Stimulated activated CD8-positive, alpha-beta memory T cell treated with anti-CD3 and anti-CD28 coated beads, Interleukin-15, amount 100 ng/mL, for 24 hours (primary cell): Measurements from ENCODE around the gene SUFU.

Experiments
- DNase-seq: peaks from one replicate; pipeline ENCODE4 v3.0.0-alpha.2; 2020; ENCODE audit warnings: low read depth

The SUFU gene

DNA sequence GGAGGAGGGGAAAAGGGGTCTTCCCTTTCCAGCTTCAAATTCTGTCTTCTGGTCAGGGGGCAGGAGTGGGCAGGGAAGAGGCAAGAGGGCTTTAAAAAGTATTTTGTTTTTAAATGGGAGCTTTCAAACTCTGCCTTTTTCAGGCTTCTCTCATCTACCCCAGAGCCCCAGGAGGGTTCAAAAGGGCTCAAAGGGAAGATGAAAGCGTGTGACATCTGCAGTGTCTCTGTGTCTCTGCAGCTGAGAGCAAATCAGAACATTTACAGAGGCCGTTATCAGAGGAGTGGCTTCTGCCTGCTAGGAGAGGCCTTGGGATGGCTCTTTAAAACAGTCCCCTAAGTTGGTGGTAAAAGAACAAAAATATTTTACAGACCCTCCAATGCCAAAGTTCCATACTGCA lies 170.8 kb downstream of the SUFU start:
- no peak for DNase-seq

GRCh38 chr10:102675011-102675665 lies 171.4 kb downstream of the SUFU start:
- DNase-seq: no peak

- DNase-seq: no peak
Measured at GRCh38 chr10:102675666-102676533, 172.1 kb downstream of the SUFU start.

- DNase-seq: no peak
Measured at GRCh38 chr10:102676534-102677315, 173.0 kb downstream of the SUFU start.

GRCh38 chr10:102677331-102678067 lies 173.7 kb downstream of the SUFU start:
- no peak for DNase-seq

GRCh38 chr10:102678068-102678400 lies 174.3 kb downstream of the SUFU start:
- DNase-seq: no peak

DNA sequence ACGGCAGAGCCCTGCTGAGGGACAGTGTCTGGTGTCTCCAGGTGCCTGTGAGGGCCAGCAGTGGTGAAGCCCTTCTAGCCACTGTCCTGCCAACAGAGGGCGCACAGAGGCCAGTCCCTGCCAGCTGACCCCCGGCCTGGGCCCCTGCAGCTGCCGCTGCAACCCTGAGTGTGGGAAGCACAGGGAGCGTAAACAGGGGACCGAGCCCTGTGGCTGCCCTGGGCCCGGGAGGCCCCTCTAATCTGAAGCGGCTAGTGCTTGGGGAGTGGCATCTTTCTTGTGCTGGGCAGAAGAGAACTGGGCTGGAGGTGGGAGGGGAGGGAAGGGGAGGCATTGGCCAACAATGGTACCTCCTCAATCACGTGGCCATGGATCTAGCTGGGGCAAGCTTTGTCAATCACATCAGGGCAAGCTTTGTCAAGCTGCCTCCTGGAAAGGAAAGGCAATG lies 175.1 kb downstream of the SUFU start:
- no peak for DNase-seq

GRCh38 chr10:102679596-102679995 lies 175.8 kb downstream of the SUFU start:
- DNase-seq: no peak

DNA sequence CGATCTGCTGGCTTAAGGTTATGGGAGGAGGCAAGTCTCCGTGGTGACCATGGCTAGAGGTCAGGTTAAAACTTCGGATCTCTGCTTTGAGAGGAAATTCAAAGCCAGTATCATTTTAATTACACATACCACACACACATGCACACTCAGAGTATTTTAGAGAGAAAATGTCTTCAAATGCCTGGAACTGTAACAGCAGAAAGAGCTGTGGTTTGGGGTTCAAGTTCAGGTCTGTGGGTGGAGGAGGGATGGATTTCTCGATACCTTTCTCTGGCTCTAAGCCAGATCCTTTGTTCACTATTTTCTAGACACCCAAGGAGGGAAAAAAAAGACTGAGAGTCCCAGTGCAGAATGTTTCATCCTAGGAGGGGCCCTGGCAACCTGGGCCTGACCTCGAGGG lies 177.9 kb downstream of the SUFU start:
- DNase-seq: no peak

DNA sequence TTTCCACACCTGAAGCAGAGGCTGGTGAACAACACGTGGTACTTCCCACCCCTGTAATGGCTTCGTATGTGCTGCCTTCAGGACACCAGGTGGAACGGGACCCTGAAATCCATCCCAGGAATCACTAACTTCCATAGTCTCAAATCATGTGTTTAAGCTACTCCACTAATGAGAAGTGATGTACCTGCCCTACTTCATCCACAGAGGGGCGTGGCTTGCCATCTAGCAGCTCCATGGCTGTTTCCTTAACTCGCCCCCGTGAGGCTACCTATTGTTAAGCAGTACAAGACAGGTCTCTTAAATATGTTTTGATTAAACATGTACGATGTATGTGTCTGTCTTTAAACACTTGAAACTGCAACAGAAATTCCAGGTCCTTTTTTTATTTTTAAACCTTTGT lies 178.6 kb downstream of the SUFU start:
- no peak for DNase-seq

GRCh38 chr10:102682981-102683380 lies 179.2 kb downstream of the SUFU start:
- DNase-seq: no peak
